ENCODE data around the gene METTL24.
"Not testable (repeated sequence)": the region's sequence is repeated elsewhere in the genome, so short reads cannot be mapped to it uniquely, and the experiment has no call there.

METTL24 gene

DNA sequence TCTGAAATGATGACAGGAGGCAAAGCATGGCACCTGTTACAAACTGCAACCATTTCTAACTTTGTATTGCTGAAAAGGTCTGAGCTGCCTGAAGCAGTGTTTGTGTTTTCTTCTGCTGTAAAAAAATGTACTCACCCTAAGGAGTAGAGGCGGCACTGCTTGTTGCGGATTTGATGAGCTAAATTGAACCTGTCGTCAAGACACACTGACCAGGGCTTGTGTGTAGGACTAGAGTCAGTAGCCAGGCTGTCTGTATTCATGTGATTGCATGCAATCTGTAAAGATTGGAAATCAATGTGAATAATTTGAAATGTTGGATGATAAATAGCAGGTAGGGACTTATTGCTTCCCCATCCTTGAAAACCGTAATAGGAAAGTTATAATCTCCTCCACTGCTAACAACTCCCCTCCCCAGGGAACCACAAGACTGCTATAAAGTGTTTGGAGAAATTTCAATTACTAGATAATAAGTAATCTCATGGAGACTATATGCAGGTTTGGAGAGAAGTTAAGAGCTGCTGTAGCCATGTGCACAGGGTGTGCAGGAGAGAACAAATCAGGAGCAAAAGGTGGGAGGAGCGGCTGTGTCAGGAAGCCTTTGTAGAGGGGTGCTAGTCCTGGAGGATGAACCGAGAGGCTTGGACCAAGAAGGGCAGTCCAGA is 42.8 kb downstream of the METTL24 start:
- DNase-seq (ENCODE audit: low read depth in 2 of 2), result no peak

DNA sequence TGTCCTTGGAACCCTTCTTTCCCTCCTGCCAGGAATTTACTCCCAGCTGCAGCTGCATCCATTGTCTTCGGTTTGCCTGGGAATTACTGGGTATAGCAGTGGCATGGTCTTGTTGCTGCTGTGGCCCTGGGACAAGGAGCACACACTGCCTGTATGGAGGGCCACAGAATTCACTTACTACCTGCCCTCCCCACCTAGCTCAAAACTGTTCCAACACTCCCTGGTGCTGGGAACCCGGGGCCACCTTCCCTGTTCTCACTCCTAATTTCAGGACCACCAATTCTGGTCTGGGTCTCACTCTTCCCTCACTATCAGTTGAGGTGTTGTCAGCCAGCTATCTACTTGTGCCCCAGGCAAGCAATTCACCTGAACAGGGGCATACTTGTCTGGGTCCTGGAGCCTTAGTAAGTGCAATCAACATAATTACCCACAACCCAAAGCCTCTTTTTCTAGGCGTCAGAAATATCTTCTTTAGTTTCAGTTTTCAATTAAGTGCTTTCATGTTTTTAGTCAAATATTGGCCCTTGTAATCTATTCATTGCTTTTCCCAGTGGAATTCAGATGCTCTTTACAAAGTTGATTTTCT is 47.2 kb downstream of the METTL24 start:
- DNase-seq (ENCODE audit: low read depth in 2 of 2), result no peak

GRCh38 chr6:110309432-110309831 is 48.7 kb downstream of the METTL24 start:
- DNase-seq (ENCODE audit: low read depth in 2 of 2), result not testable (repeated sequence)

DNA sequence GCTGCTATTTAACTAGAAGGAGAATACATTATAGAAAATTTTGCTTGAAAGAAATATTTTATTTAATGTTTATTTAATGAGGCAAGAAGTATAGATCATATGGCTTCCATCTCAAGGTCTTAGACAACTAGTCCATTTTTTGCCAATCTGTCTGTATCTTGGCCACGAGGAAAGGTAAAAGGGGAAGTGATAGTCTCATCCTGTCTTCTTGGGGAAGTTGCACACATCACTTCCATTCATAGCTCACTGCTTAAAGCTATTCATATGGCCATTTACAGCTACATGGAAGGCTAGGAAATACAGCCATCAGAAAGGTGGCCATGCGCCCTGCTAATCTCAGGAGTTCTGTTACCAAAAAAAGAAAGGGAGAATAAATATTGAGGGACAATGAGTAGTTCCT is 50.8 kb downstream of the METTL24 start:
- DNase-seq (ENCODE audit: low read depth in 2 of 2), result no peak

DNA sequence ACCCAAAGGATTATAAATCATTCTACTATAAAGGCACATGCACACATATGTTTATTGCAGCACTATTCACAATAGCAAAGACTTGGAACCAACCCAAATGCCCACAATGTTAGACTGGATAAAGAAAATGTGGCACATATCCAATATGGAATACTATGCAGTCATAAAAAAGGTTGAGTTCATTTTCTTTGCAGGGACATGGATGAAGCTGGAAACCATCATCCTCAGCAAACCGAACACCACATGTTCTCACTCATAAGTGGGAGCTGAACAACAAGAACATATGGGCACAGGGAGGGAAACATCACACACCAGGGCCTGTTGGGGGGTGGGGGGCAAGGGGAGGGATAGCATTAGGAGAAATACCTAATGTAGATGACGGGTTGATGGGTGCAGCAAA is 52.3 kb downstream of the METTL24 start:
- DNase-seq (ENCODE audit: low read depth in 2 of 2), result not testable (repeated sequence)

GRCh38 chr6:110303692-110304091 is 54.5 kb downstream of the METTL24 start:
- DNase-seq (ENCODE audit: low read depth in 2 of 2), result not testable (repeated sequence)

GRCh38 chr6:110298916-110299315 is 59.2 kb downstream of the METTL24 start:
- no peak for DNase-seq (ENCODE audit: low read depth in 2 of 2)

- DNase-seq (ENCODE audit: low read depth in 2 of 2), result no peak
These were observed 59.7 kb downstream of the METTL24 start for GRCh38 chr6:110298411-110298810.

GRCh38 chr6:110296241-110297025 is 61.7 kb downstream of the METTL24 start:
- no peak for DNase-seq (ENCODE audit: low read depth in 2 of 2)

DNA sequence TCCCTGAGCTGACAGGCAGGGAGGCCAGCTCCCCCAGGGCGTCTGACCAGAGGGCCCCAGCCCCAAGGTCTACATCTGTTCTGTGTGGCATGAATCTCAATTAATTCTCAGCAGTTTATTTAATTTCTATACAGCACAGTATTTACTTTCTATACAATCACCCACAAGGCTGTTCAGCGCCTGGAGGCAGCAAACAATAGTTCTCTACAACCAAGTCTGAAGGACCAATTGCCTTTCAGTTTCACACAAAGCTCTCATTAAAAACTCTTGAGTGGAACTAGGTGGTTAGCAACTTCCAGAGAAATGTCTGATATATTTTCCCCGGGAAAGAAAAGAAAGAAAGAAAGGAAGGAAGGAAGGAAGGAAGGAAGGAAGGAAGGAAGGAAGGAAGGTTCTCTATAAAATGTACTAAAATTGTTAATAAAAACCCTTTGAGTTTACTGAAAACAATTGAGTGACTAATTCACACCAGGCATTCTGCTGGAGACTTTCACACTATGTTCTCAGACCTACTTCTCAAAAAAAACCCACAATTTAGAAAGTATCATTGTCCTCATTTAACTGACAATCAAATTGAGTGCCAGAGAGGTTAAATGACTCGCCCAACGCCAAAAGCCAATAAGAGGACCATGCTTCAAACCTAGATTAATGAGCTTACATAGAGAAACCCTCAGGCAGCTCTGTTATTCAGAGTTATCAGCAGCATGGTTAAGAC is 62.5 kb downstream of the METTL24 start:
- DNase-seq (ENCODE audit: low read depth in 2 of 2), result no peak

GRCh38 chr6:110287462-110288341 is 70.4 kb downstream of the METTL24 start:
- DNase-seq (ENCODE audit: low read depth in 2 of 2), result no peak

GRCh38 chr6:110285306-110286060 is 72.7 kb downstream of the METTL24 start:
- no peak for DNase-seq (ENCODE audit: low read depth in 2 of 2)

- DNase-seq (ENCODE audit: low read depth in 2 of 2), result no peak
These were observed 73.3 kb downstream of the METTL24 start for GRCh38 chr6:110284855-110285254.

- DNase-seq (ENCODE audit: low read depth in 2 of 2), result no peak
These were observed 74.5 kb downstream of the METTL24 start for GRCh38 chr6:110283657-110284056.

- no peak for DNase-seq (ENCODE audit: low read depth in 2 of 2)
These were observed 75.7 kb downstream of the METTL24 start for GRCh38 chr6:110282412-110282811.

- no peak for DNase-seq (ENCODE audit: low read depth in 2 of 2)
These were observed 81.0 kb downstream of the METTL24 start for GRCh38 chr6:110277100-110277665.

- DNase-seq (ENCODE audit: low read depth in 2 of 2), result not testable (repeated sequence)
These were observed 85.4 kb downstream of the METTL24 start for GRCh38 chr6:110272781-110273180.

DNA sequence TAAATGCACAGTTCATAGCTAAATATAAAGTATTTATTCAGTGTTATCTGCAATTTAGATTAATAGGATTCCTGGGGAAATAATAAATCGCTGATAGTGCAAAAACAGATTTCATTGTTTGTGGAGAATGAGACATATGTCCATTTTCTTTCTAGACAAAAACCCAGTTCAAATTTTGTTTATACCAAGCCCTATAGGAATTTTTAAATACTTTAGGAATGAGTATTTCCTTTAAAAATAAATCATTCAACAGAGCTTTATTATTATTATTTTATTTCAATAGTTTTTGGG is 86.5 kb downstream of the METTL24 start:
- DNase-seq (ENCODE audit: low read depth in 2 of 2), result no peak

GRCh38 chr6:110270165-110270564 is 88.0 kb downstream of the METTL24 start:
- DNase-seq (ENCODE audit: low read depth in 2 of 2), result no peak

DNA sequence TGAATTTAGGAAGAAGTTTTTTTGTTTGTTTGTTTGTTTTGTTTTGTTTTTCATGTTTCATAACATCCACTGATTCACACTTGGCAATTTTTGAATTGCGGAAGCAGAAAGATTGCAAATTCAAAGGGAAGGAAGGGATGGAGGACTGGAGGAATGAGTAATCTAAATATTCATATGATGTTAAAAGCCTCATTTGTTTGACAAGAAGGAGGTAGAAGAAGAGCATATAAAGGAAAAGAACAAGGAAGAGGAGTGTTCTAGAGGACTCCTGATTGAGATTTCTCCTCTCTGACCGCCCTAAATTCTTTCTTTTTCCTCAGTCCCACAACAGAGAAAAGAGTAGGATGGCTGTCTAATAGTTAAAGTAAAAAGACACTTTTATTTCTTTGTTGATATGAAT is 88.5 kb downstream of the METTL24 start:
- DNase-seq (ENCODE audit: low read depth in 2 of 2), result no peak
